GM21447 (cell line): ENCODE data around the gene RCAN3.
"Not testable (repeated sequence)": the region's sequence is repeated elsewhere in the genome, so short reads cannot be mapped to it uniquely, and the experiment has no call there.

Source experiments
- ATAC-seq: cut with Tn5 transposase; IDR thresholded peaks from one replicate; pipeline ENCODE4 v1.9.1; 2021; ENCODE audit not compliant: unreplicated experiment

Gene RCAN3

GRCh38 chr1:24548070-24548469 is 45.4 kb downstream of the RCAN3 start:
- ATAC-seq, result no peak

GRCh38 chr1:24549210-24549609 is 46.6 kb downstream of the RCAN3 start:
- ATAC-seq, result not testable (repeated sequence)

- ATAC-seq, result no peak
Observed at GRCh38 chr1:24551290-24551959, 48.8 kb downstream of the RCAN3 start.

- ATAC-seq, result no peak
Observed at GRCh38 chr1:24551960-24552571, 49.4 kb downstream of the RCAN3 start.

- ATAC-seq, result no peak
Observed at GRCh38 chr1:24553931-24554330, 51.3 kb downstream of the RCAN3 start.

- no peak for ATAC-seq
Observed at GRCh38 chr1:24554714-24555113, 52.1 kb downstream of the RCAN3 start.

GRCh38 chr1:24555591-24556413 is 53.2 kb downstream of the RCAN3 start, which contains the start of gene NCMAP:
Gene NCMAP (plus strand): TSS chr1:24556087. CDS start chr1:24595431, 39,344 bp downstream.
- ATAC-seq, result no peak

GRCh38 chr1:24556414-24556795 is 53.8 kb downstream of the RCAN3 start:
- no peak for ATAC-seq

GRCh38 chr1:24557220-24557619 is 54.6 kb downstream of the RCAN3 start:
- ATAC-seq, result no peak

- no peak for ATAC-seq
Observed at GRCh38 chr1:24557711-24558131, 55.1 kb downstream of the RCAN3 start.

- no peak for ATAC-seq
Observed at GRCh38 chr1:24558455-24558854, 55.8 kb downstream of the RCAN3 start.

- no peak for ATAC-seq
Observed at GRCh38 chr1:24558902-24559791, 56.5 kb downstream of the RCAN3 start.

GRCh38 chr1:24560361-24560760 is 57.7 kb downstream of the RCAN3 start:
- no peak for ATAC-seq

GRCh38 chr1:24562625-24563024 is 60.0 kb downstream of the RCAN3 start:
- no peak for ATAC-seq

- ATAC-seq, result no peak
Observed at GRCh38 chr1:24564695-24565094, 62.1 kb downstream of the RCAN3 start.

GRCh38 chr1:24566236-24566867 is 63.7 kb downstream of the RCAN3 start:
- no peak for ATAC-seq

GRCh38 chr1:24567792-24568388 is 65.3 kb downstream of the RCAN3 start:
- no peak for ATAC-seq

- no peak for ATAC-seq
Observed at GRCh38 chr1:24568475-24568874, 65.8 kb downstream of the RCAN3 start.

- no peak for ATAC-seq
Observed at GRCh38 chr1:24570265-24571125, 67.9 kb downstream of the RCAN3 start.
